ENCODE measurements around the gene GDE1.
"Not testable (repeated sequence)": the region's sequence is repeated elsewhere in the genome, so short reads cannot be mapped to it uniquely, and the experiment has no call there.

The GDE1 gene

GRCh38 chr16:19521471-19522396 lies at the start of gene GDE1:
GDE1 (minus strand) TSS chr16:19522098; CDS start chr16:19521964, 134 bp downstream.
- DNase-seq (ENCODE audit: low read depth in 2 of 2, low spot score in 1 of 2), result peak; percentile 81 to 88

- DNase-seq (ENCODE audit: low read depth in 2 of 2, low spot score in 1 of 2), result no peak
Measured at GRCh38 chr16:19567560-19567959, 45.7 kb upstream of the GDE1 start.

DNA sequence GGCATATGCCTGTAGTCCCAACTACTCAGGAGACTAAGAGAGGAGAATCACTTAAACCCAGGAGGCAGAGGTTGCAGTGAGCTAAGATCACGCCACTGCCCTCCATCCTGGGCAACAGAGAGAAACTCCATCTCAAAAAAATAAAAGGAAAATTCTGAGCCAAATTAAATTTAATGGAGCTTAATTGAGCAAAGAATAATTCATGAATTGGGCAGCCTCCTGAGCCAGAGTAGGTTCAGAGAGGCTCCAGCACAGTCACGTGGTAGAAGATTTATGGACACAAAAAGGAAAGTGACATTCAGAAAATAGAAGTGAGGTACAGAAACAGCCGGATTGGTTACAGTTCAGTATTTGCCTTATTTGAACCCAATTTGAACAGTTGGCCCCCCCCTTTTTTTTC lies 44.5 kb upstream of the GDE1 start:
- DNase-seq (ENCODE audit: low read depth in 2 of 2, low spot score in 1 of 2), result no peak

DNA sequence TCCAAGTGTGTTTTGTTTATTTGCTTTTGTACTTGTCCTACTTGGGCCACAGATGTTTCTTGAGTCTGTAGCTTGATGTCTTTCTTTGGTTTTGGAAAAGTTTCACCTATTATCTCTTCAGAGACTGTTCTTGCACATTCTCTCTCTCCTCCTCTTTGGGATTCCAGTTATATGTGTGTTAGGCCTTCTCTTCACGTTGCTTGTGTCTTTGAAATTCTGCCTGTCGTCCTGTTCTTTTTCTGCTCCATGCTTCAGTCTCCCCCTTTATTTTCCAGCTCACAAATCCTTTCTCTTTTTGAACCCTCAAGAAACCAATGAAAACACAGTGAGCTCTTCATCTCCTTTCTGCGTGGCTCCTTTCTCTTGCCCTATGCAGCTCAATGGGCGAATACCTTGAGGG lies 41.5 kb upstream of the GDE1 start:
- no peak for DNase-seq (ENCODE audit: low read depth in 2 of 2, low spot score in 1 of 2)

DNA sequence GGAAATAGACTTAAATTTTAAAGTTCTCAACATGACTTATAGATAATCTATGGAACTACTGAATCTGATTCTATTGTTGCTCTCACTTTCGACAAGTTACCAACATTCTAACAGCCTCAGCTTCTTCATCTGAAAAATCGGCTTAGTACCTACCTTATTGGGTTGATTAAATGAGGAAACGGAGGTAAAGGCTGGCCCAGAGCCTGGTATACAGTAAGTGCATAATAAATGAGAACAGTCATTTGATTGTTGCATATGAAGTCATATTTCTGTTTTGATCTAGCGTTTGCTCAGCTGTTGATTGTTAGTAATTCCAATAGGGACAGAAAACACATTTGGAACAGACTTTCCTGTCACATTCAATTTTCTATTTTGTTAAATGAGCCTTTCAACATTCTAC lies 38.2 kb upstream of the GDE1 start:
- DNase-seq (ENCODE audit: low read depth in 2 of 2, low spot score in 1 of 2), result no peak

- DNase-seq (ENCODE audit: low read depth in 2 of 2, low spot score in 1 of 2), result peak in 1 of 2 donors; percentile 15
Measured at GRCh38 chr16:19559242-19559910, 37.5 kb upstream of the GDE1 start.

DNA sequence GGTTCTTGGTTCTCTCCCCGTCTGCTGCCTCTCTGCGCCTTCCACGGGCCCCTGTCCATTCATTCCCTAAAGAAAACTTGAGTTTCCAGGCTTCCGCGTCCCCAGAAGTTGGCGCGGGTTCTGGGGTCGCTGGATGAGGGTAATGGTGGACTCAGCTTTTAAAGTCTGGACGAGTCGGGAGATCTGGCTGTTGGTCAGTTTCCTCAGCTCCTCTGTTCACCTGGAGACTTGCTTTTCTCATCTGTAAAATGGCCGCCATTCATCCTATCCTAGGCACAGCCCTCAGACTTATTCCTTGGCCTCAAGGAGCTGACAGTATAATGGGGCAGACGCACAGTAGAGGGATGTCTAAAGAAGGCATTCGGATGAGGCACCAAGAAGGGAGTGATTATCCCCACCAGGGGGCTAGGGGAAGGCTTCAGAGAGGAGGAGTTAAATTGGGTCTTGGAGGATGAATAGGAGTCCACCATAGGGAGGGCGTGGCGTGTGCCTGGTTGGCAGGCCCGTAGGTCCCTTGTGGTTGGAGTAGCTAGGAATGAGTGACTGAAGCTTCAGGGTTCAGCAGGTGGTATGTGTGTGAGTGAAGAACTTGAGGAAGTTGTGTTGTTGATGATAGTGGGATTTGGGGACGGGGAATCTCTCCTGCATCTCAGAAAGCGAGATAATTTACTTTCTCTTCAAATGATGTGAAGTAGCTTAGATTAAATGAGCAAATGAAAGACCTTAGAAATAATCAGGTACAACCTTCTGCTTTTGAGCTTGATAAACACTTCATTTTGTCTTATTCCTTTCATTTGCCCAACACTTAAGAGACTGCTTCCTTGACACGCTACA lies 34.3 kb upstream of the GDE1 start:
- no peak for DNase-seq (ENCODE audit: low read depth in 2 of 2, low spot score in 1 of 2)

GRCh38 chr16:19555186-19555937 lies 33.5 kb upstream of the GDE1 start, which contains the start of gene VPS35L:
VPS35L (plus strand) TSS chr16:19555703; CDS start chr16:19555730, 27 bp downstream.
- peak; percentile 85 to 90 for DNase-seq (ENCODE audit: low read depth in 2 of 2, low spot score in 1 of 2)

DNA sequence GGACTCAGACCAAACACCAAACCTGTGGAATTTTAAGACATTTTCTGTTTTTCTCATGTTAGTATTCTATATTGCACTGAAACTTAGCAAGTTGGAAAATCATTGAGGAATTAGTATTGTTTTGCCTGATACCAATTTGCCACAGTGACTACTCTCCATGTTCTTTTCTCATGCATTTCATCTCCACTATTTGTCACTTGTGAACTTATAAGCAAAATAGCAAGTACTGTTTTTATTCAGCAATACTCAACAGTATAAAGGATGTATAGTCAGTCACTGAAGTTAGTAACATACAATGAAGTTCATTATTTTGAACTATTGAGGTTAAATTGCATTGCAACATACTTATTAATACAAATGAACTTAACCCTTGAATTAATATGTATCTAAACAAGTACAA lies 27.8 kb upstream of the GDE1 start:
- DNase-seq (ENCODE audit: low read depth in 2 of 2, low spot score in 1 of 2), result no peak

DNA sequence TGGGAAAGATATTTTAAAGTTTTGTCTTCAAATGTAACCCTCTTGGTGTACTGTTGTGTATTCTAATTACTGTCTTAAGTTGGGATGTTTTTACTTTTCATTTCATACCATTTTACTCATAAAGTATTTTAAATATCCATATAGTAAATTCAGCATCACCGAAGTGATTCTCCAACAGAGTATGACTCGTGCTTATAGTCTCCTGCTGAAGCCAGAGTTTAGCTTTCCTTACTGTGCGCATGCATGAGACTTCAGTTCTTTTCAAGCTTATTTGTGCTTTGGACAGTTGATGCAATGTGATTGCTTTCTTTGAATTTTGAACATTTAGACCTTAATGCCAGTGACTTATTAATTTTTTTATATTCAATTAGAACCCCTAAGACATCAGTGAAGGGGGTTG lies 26.2 kb upstream of the GDE1 start:
- no peak for DNase-seq (ENCODE audit: low read depth in 2 of 2, low spot score in 1 of 2)

DNA sequence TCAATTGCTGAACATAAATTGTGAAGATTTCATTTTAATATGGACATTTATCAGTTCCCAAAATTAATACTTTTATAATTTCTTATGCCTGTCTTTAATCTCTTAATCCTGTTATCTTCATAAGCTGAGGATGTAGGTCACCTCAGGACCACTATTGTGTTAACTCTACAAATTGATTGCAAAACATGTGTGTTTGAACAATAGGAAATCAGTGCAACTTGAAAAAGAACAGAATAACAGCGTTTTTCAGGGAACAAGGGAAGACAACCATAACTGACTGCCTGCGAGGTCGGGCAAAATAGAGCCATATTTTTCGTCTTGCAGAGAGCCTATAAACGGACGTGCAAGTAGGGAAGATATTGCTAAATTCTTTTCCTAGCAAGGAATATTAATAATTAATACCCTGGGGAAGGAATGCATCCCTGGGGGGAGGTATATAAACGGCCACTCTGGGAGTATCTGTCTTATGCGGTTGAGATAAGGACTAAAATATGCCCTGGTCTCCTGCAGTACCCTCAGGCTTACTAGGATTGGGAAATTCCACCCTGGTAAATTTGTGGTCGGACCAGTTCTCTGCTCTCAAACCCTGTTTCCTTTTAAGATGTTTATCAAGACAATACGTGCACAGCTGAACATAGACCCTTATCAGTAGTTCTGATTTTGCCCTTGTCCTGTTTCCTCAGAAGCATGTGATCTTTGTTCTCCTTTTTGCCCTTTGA lies 21.5 kb upstream of the GDE1 start:
- DNase-seq (ENCODE audit: low read depth in 2 of 2, low spot score in 1 of 2), result not testable (repeated sequence)

GRCh38 chr16:19542138-19542821 lies 20.4 kb upstream of the GDE1 start:
- DNase-seq (ENCODE audit: low read depth in 2 of 2, low spot score in 1 of 2), result no peak

DNA sequence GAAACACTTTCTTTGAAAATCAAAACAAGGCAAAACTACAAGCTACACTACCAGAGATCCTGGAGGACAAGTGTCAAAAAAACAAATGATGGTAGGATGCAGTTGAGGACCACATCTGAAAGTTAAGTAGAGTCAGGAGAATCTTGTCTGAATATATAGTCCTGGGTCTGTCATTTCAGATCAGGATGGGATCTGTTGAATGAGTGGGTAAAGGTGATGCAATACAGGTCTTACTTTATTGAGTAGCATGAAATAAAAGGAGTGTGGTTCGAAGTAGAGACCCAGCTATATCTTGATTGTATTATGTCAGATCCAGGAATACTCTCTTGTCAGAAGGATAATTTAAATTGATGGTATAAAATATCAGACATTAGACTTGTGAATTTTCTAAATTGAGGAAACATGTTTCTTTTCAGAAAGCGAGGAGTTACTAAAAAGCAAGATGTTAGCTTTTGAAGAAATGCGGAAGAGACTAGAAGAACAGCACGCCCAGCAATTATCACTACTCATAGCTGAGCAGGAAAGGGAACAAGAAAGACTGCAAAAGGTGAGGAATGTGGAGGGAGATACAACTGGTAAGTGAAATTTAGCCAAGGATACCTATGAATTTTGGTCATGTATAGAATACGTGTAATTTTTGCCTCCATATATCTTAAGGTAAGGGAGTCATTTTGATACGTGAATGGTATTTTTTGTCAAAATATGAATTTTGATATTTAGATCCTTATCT lies 18.5 kb upstream of the GDE1 start:
- DNase-seq (ENCODE audit: low read depth in 2 of 2, low spot score in 1 of 2), result no peak

DNA sequence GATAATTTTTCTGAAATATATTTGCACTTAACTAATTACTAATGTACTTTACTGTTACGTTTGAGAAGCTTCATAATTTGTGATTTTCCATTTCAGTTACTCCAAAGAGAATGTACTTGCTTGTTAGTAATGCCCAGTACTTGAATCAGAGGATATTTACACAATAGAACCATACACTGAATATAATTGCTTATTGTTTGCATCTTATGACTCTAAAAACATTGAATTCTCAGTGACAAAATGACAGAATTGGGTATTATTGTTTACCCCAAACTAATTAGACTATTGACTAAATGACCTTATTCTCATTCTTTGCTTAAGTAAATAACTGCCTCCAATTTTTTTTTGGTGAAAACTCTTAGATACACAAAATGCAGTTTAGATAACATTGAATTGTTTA lies 10.7 kb upstream of the GDE1 start:
- DNase-seq (ENCODE audit: low read depth in 2 of 2, low spot score in 1 of 2), result no peak

- DNase-seq (ENCODE audit: low read depth in 2 of 2, low spot score in 1 of 2), result no peak
Measured at GRCh38 chr16:19528666-19529065, 6.8 kb upstream of the GDE1 start.

DNA sequence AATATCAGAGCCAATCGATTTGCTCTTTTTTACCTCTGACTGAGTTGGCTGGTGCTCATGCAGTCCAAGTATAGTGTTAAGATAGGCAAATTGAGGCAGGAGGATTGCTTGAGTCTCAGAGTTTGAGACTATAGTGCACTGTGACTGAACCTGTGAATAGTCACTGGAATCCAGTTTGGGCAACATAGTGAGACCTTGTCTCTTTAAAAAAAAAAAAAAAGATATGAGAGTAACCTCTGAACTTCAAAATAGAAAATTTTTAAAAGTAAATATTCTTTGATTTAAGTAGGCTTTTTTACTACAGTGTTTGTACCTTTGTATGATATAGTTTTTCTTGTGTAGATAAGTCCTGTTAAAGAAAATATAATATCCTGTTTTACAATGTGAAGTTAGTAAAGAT lies 5.3 kb upstream of the GDE1 start:
- DNase-seq (ENCODE audit: low read depth in 2 of 2, low spot score in 1 of 2), result no peak

- no peak for DNase-seq (ENCODE audit: low read depth in 2 of 2, low spot score in 1 of 2)
Measured at GRCh38 chr16:19525385-19525723, 3.5 kb upstream of the GDE1 start.

- DNase-seq (ENCODE audit: low read depth in 2 of 2, low spot score in 1 of 2), result no peak
Measured at GRCh38 chr16:19524616-19525384, 2.9 kb upstream of the GDE1 start.
